Activated T-cell treated with anti-CD3 and anti-CD28 coated beads, Interleukin-2, amount 50 U/mL, for 4 hours (primary cell): Measurements from ENCODE around the gene SMPD3. TPM values are rescaled to one million over a fixed set of nuclear protein-coding genes. Genes with fewer than 3 reads are reported as not detected.
"Not testable (repeated sequence)": the region's sequence is repeated elsewhere in the genome, so short reads cannot be mapped to it uniquely, and the experiment has no call there.

Experiments used
- ATAC-seq, 2 donors: fragments of 200-7000 bp; cut with Tn5 transposase; one replicate each; pipeline ENCODE4 v1.10.0; 2021
- DNase-seq: peaks from one replicate; pipeline ENCODE4 v3.0.0-alpha.2; 2020
- H3K27me3 Mint-ChIP-seq: one replicate; pipeline ENCODE4 v1.8.0; 2021; ENCODE audit warnings: low read depth, mixed read lengths
- H3K36me3 Mint-ChIP-seq: one replicate; pipeline ENCODE4 v1.8.0; 2022; ENCODE audit warnings: mixed read lengths; ENCODE audit not compliant: insufficient read depth
- H3K4me1 Mint-ChIP-seq: one replicate; pipeline ENCODE4 v1.8.0; 2021; ENCODE audit warnings: low read depth, mixed read lengths
- H3K4me3 Mint-ChIP-seq: one replicate; pipeline ENCODE4 v1.8.0; 2021; ENCODE audit warnings: mild to moderate bottlenecking, moderate library complexity, mixed read lengths
- H3K9me3 Mint-ChIP-seq: one replicate; pipeline ENCODE4 v1.8.0; 2021; ENCODE audit warnings: mixed read lengths
- total RNA-seq, 3 donors: library from RNA; stranded (reverse); gene quantifications; one replicate each; pipeline ENCODE4 v1.2.1, GENCODE V29; 2021

The SMPD3 gene
- total RNA-seq = under 1 TPM; 0.24 to 0.71 (median 0.40) TPM

GRCh38 chr16:68448360-68448970 lies at the start of gene SMPD3:
SMPD3 (minus strand) TSS chr16:68448508; CDS start chr16:68372181, 76,327 bp downstream.
- Mint-ChIP-seq H3K4me3 (peak within 1 kb of the TSS; percentile 79), H3K9me3 (no peaks in the 10 kb centered on the region), H3K27me3 (peaks cover 27% of the 10 kb centered on the region)

DNA sequence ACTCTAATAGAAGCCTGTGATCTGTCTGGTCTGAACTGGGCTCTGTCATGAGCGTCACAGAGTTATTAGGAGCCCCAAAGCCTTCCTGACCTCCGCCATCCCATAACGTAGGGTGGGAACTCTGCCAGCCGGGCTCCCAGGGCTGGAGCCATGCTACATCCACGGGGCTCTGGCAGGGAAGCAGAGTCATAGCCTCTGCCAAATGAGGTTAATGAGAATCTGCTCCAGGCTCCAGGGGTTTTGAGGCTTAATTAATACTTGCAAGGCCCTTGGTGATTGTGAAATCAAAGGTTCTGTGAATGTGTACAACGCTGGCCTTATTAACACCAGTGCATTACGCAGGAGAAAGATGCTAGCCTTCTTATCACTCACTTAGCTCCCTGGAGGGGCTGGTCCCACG lies 48.4 kb upstream of the SMPD3 start:
- Mint-ChIP-seq H3K4me3 (no peak overlapping the region), H3K27me3 (peaks cover 2% of the 10 kb centered on the region), H3K36me3 (no peaks in the 10 kb centered on the region), H3K4me1 (no peaks in the 10 kb centered on the region), H3K9me3 (no peaks in the 10 kb centered on the region)
- DNase-seq (no peak), ATAC-seq (no peak)

More at GRCh38 chr16:68448360-68448970, at the start of gene SMPD3:
- ATAC-seq = peak; percentile 97 to 98
- peak; percentile 97 for DNase-seq
- Mint-ChIP-seq H3K4me1 (peaks cover 19% of the 10 kb centered on the region), H3K36me3 (no peaks in the 10 kb centered on the region)

DNA sequence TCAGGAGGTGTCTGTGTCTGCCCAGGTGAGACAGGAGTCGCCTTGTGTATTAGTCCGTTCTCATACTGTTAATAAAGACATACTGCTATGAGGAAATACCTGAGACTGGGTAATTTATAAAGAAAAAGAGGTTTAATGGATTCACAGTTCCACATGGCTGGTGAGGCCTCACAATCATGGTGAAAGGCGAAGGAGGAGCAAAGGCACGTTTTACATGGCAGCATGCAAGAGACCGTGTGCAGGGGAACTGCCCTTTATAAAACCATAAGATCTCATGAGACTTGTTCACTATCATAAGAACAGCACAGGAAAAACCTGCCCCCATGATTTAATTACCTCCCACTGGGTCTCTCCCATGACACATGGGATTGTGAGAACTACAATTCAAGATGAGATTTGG lies 46.0 kb upstream of the SMPD3 start:
- not testable (repeated sequence) for H3K36me3 Mint-ChIP-seq, H3K27me3 Mint-ChIP-seq, ATAC-seq, H3K4me3 Mint-ChIP-seq, DNase-seq, H3K9me3 Mint-ChIP-seq, H3K4me1 Mint-ChIP-seq

DNA sequence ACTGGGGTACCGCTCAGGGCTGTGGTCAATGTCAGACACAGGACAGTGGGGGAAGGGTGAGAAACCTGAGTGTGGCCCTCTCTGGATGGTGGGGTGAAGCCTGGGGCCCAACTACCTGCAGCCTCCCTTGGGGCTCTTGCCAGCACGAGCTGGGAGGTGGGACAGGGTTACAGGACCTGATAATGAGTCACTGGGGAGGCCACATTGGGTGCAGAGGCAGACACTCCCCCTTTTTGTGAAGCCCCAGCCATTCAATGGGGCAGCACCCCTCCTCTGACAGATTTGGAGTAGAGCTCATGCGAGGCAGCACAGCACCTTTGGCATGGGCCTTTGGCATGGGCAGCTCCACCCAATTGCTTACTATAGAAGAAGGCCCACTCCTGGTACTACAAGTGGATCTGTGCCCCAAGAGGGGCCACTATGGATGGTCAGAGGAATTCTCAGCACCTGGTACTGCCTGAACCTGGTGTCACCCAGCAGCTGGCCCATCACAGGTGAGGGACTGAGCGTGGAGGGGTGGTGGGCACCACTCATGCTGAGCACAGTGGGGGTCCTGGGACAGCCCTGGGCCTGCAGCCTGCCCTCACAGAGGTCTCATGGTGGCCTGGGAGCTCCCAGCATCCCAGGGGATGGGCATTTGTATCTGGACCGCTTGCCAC lies 45.2 kb upstream of the SMPD3 start:
- Mint-ChIP-seq H3K36me3 (no peaks in the 10 kb centered on the region), H3K27me3 (peaks cover 2% of the 10 kb centered on the region), H3K9me3 (no peaks in the 10 kb centered on the region), H3K4me3 (no peak overlapping the region), H3K4me1 (no peaks in the 10 kb centered on the region)
- DNase-seq (no peak), ATAC-seq (no peak)

DNA sequence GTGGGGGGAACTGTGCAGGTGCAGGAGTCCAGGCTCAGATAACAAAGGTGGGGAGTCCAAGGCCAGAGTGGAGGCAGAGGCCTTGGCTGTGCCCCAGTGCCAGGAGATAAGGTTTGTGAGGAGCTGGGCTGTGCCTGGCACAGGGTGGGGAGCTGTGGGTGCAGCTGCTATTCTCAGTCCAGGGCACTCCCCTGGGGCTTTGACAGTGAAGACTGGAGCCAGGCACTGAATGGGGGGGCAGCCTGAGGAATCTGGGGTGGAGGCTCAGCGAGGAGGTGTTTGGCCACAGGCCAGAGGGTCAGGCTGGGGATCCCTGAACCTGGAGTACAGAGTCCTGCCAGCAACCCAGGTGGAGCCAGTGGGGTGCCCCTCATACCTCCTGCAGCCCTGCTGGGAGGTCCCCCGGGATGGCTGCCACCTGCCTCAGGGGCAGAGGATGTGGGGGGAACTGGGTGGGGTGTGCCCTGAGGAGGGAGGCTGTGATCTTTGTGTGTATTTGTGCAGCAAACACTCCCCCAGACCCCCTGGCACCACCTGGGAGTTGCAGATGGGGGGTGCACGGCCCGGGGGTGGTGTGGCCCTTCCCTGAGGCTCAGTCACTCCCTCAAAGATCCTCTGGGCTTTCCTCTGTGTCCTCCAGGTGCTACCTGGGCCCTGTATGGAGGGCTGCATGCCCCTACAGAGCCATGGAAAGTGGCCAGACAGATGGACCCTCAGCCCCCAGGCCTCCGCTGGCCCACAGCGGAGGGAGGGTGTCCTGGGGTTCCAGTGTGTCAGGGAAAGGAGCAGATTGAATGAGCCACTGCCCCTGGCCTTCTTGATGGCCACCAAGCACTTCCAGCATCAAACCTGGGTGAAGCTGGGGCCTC lies 44.5 kb upstream of the SMPD3 start:
- Mint-ChIP-seq H3K36me3 (no peaks in the 10 kb centered on the region), H3K9me3 (no peaks in the 10 kb centered on the region), H3K4me1 (no peaks in the 10 kb centered on the region), H3K4me3 (no peak overlapping the region), H3K27me3 (peaks cover 2% of the 10 kb centered on the region)
- DNase-seq = no peak
- ATAC-seq = no peak

DNA sequence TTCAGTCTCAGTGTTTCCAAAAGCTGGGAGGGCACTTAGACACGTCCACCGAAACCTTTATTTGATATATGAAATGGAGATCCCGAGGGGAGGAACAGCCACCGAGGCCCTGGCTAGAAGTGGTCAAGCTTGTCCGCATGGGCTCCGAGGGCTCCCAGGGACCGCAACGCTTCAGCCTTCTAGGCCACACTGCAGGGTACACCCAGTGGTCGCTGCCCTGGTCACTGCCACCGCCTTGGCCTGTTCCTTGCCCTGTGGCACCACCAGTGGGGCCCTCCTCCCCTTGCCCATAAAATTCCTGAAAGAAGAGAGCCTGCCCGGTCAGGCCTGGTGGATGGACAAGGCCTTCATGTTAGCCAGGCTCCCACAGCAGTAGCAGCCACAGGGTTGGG lies 43.8 kb upstream of the SMPD3 start:
- Mint-ChIP-seq H3K36me3 (no peaks in the 10 kb centered on the region), H3K9me3 (no peaks in the 10 kb centered on the region), H3K4me3 (no peak overlapping the region), H3K27me3 (peaks cover 2% of the 10 kb centered on the region), H3K4me1 (no peaks in the 10 kb centered on the region)
- no peak for DNase-seq
- no peak for ATAC-seq

- no peak overlapping the region for H3K4me3 Mint-ChIP-seq
- no peaks in the 10 kb centered on the region for H3K9me3 Mint-ChIP-seq
- no peak for DNase-seq
- no peaks in the 10 kb centered on the region for H3K4me1 Mint-ChIP-seq
- peaks cover 2% of the 10 kb centered on the region for H3K27me3 Mint-ChIP-seq
- H3K36me3 Mint-ChIP-seq = no peaks in the 10 kb centered on the region
- ATAC-seq = no peak
Observed at GRCh38 chr16:68491576-68491950, 43.3 kb upstream of the SMPD3 start.

GRCh38 chr16:68490829-68491575 lies 42.7 kb upstream of the SMPD3 start:
- Mint-ChIP-seq H3K9me3 (no peaks in the 10 kb centered on the region), H3K27me3 (peaks cover 2% of the 10 kb centered on the region), H3K36me3 (no peaks in the 10 kb centered on the region), H3K4me1 (no peaks in the 10 kb centered on the region), H3K4me3 (no peak overlapping the region)
- DNase-seq (no peak), ATAC-seq (no peak)

DNA sequence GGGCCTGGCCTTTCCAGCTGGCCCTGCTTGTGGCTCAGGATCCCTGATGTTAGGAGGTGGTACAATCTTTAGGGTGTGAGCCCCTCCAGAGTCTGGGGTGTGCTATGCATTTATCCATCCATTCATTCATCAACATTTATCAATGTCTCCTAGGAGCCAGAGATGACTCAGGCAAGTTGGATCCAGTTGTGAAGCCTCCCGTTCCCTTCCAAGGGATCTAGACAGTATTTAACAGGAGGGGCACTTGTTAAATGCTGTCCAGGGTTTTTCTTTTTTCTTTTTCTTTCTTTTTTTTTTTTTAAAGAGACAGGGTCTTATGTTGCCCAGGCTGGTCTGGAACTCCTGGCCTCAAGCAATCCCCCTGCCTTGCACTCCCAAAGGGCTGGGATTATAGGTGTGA lies 42.0 kb upstream of the SMPD3 start:
- ATAC-seq (no peak), DNase-seq (no peak)
- Mint-ChIP-seq H3K36me3 (no peaks in the 10 kb centered on the region), H3K4me1 (no peaks in the 10 kb centered on the region), H3K4me3 (no peak overlapping the region), H3K27me3 (peaks cover 2% of the 10 kb centered on the region), H3K9me3 (no peaks in the 10 kb centered on the region)

- H3K36me3 Mint-ChIP-seq = no peaks in the 10 kb centered on the region
- H3K4me3 Mint-ChIP-seq = no peak overlapping the region
- H3K9me3 Mint-ChIP-seq = no peaks in the 10 kb centered on the region
- peaks cover 2% of the 10 kb centered on the region for H3K27me3 Mint-ChIP-seq
- DNase-seq (no peak), ATAC-seq (no peak)
- no peaks in the 10 kb centered on the region for H3K4me1 Mint-ChIP-seq
Observed at GRCh38 chr16:68488554-68488953, 40.2 kb upstream of the SMPD3 start.

DNA sequence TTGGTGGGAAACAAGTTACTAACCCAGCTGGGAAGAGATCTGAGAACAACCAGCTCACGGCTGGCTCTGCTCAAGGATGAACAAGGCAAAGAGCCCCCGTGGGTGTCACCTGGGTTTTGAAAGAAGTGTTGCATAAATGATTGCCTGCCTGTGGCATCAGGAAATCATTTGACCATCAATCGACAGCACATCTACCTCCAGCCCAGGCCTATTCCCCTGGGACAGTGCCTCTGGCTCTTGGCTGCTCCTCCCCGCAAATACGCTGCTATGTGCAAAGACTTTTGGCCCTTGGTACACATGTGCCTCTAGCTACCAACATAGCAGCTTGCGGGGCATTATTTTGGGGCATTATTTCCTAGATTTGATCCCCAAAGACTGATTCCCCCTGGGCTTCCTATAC lies 39.4 kb upstream of the SMPD3 start:
- H3K27me3 Mint-ChIP-seq = no peaks in the 10 kb centered on the region
- DNase-seq = no peak
- no peaks in the 10 kb centered on the region for H3K9me3 Mint-ChIP-seq
- H3K4me1 Mint-ChIP-seq = no peaks in the 10 kb centered on the region
- no peaks in the 10 kb centered on the region for H3K36me3 Mint-ChIP-seq
- no peak overlapping the region for H3K4me3 Mint-ChIP-seq
- no peak for ATAC-seq

GRCh38 chr16:68487203-68487514 lies 38.9 kb upstream of the SMPD3 start:
- H3K27me3 Mint-ChIP-seq = no peaks in the 10 kb centered on the region
- H3K9me3 Mint-ChIP-seq = no peaks in the 10 kb centered on the region
- no peaks in the 10 kb centered on the region for H3K36me3 Mint-ChIP-seq
- H3K4me1 Mint-ChIP-seq = no peaks in the 10 kb centered on the region
- DNase-seq (no peak), ATAC-seq (no peak)
- no peak overlapping the region for H3K4me3 Mint-ChIP-seq

GRCh38 chr16:68486502-68487202 lies 38.3 kb upstream of the SMPD3 start:
- Mint-ChIP-seq H3K4me1 (no peaks in the 10 kb centered on the region), H3K27me3 (no peaks in the 10 kb centered on the region), H3K9me3 (no peaks in the 10 kb centered on the region), H3K4me3 (no peak overlapping the region), H3K36me3 (no peaks in the 10 kb centered on the region)
- no peak for DNase-seq
- no peak for ATAC-seq

- no peak overlapping the region for H3K4me3 Mint-ChIP-seq
- DNase-seq (no peak), ATAC-seq (no peak)
- peaks cover 3% of the 10 kb centered on the region for H3K9me3 Mint-ChIP-seq
- H3K4me1 Mint-ChIP-seq = no peaks in the 10 kb centered on the region
- no peaks in the 10 kb centered on the region for H3K36me3 Mint-ChIP-seq
- H3K27me3 Mint-ChIP-seq = no peaks in the 10 kb centered on the region
Observed at GRCh38 chr16:68481636-68482035, 33.3 kb upstream of the SMPD3 start.
